ENCODE data around the gene ZMIZ1.

The ZMIZ1 gene

GRCh38 chr10:79308969-79309665, 240.4 kb downstream of the ZMIZ1 start:
- DNase-seq (ENCODE audit: low spot score), result no peak

- DNase-seq (ENCODE audit: low spot score), result no peak
Observed at GRCh38 chr10:79310200-79310865, 241.6 kb downstream of the ZMIZ1 start.

- no peak for DNase-seq (ENCODE audit: low spot score)
Observed at GRCh38 chr10:79310911-79311573, 242.3 kb downstream of the ZMIZ1 start.

- DNase-seq (ENCODE audit: low spot score), result no peak
Observed at GRCh38 chr10:79311581-79312407, 243.0 kb downstream of the ZMIZ1 start.

GRCh38 chr10:79312601-79313187, 243.9 kb downstream of the ZMIZ1 start:
- no peak for DNase-seq (ENCODE audit: low spot score)

GRCh38 chr10:79313320-79313719, 244.6 kb downstream of the ZMIZ1 start:
- DNase-seq (ENCODE audit: low spot score), result no peak

- DNase-seq (ENCODE audit: low spot score), result no peak
Observed at GRCh38 chr10:79313911-79314439, 245.2 kb downstream of the ZMIZ1 start.

- no peak for DNase-seq (ENCODE audit: low spot score)
Observed at GRCh38 chr10:79314761-79315601, 246.2 kb downstream of the ZMIZ1 start.

- DNase-seq (ENCODE audit: low spot score), result no peak
Observed at GRCh38 chr10:79315602-79315920, 246.8 kb downstream of the ZMIZ1 start.

GRCh38 chr10:79316671-79317431, 248.1 kb downstream of the ZMIZ1 start:
- DNase-seq (ENCODE audit: low spot score), result no peak

- no peak for DNase-seq (ENCODE audit: low spot score)
Observed at GRCh38 chr10:79318369-79318768, 249.6 kb downstream of the ZMIZ1 start.

GRCh38 chr10:79319115-79319771, 250.5 kb downstream of the ZMIZ1 start:
- no peak for DNase-seq (ENCODE audit: low spot score)

- no peak for DNase-seq (ENCODE audit: low spot score)
Observed at GRCh38 chr10:79320316-79320715, 251.6 kb downstream of the ZMIZ1 start.

- DNase-seq (ENCODE audit: low spot score), result peak; percentile 78
Observed at GRCh38 chr10:79320820-79321493, 252.2 kb downstream of the ZMIZ1 start.

GRCh38 chr10:79321494-79321882, 252.7 kb downstream of the ZMIZ1 start:
- no peak for DNase-seq (ENCODE audit: low spot score)

GRCh38 chr10:79321951-79322350, 253.2 kb downstream of the ZMIZ1 start:
- DNase-seq (ENCODE audit: low spot score), result no peak

- peak; percentile 75 for DNase-seq (ENCODE audit: low spot score)
Observed at GRCh38 chr10:79322616-79323543, 254.1 kb downstream of the ZMIZ1 start.

GRCh38 chr10:79323602-79324001, 254.8 kb downstream of the ZMIZ1 start:
- DNase-seq (ENCODE audit: low spot score), result no peak

Measured in AG08396 (cell line).